ENCODE data around the gene AMBRA1.
"Not testable (repeated sequence)": the region's sequence is repeated elsewhere in the genome, so short reads cannot be mapped to it uniquely, and the experiment has no call there.

AMBRA1 gene

GRCh38 chr11:46519351-46519750 is 74.5 kb downstream of the AMBRA1 start:
- Mint-ChIP-seq H3K27ac (peak overlapping the region; percentile 23), H3K36me3 (no peaks in the 10 kb centered on the region), H3K4me3 (no peak overlapping the region), H3K4me1 (peaks cover 39% of the 10 kb centered on the region), H3K9me3 (no peaks in the 10 kb centered on the region), H3K27me3 (no peaks in the 10 kb centered on the region)

- H3K36me3 Mint-ChIP-seq, H3K27me3 Mint-ChIP-seq, H3K4me3 Mint-ChIP-seq, H3K27ac Mint-ChIP-seq, H3K9me3 Mint-ChIP-seq: not testable (repeated sequence)
- peaks cover 43% of the 10 kb centered on the region for H3K4me1 Mint-ChIP-seq
Observed at GRCh38 chr11:46518928-46519327, 74.9 kb downstream of the AMBRA1 start.

GRCh38 chr11:46514370-46514769 is 79.5 kb downstream of the AMBRA1 start:
- H3K27me3 Mint-ChIP-seq: no peaks in the 10 kb centered on the region
- no peak overlapping the region for H3K4me3 Mint-ChIP-seq
- peaks cover 5% of the 10 kb centered on the region for H3K36me3 Mint-ChIP-seq
- H3K4me1 Mint-ChIP-seq: peaks cover 28% of the 10 kb centered on the region
- peak overlapping the region; percentile 4 for H3K27ac Mint-ChIP-seq
- no peaks in the 10 kb centered on the region for H3K9me3 Mint-ChIP-seq

GRCh38 chr11:46513934-46514342 is 79.9 kb downstream of the AMBRA1 start:
- H3K27ac Mint-ChIP-seq: peak overlapping the region; percentile 4
- H3K9me3 Mint-ChIP-seq: no peaks in the 10 kb centered on the region
- no peaks in the 10 kb centered on the region for H3K27me3 Mint-ChIP-seq
- H3K4me3 Mint-ChIP-seq: no peak overlapping the region
- peaks cover 24% of the 10 kb centered on the region for H3K4me1 Mint-ChIP-seq
- H3K36me3 Mint-ChIP-seq: peaks cover 5% of the 10 kb centered on the region

DNA sequence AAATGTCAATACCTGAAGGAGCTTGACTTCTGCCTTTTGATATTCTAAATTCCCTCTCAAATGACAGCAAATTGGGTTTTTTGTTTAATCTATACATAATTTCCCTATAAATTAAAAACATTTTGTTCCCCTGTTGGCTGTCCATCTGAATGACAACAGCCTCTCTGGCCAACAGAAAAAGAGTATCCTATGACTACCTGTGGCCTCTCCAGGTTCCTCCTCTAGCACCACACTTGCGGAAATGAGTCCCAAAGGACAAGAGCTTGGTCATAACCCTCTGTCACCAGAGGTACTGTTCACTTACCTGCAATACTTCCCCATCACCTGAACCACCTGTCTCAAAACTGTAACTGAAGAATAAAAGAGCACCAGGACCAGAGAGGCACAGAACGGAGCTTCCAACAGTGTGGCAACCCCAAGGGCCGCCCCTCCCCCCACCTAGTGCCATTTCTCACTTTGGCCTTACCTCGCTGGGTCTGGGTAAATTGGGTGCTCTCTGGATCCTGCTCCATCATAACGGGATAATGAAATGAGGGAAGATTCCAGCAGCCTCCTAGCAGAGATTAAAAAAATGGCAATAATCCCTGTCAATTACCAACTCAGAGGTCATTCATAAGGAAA is 81.5 kb downstream of the AMBRA1 start:
- H3K9me3 Mint-ChIP-seq: no peaks in the 10 kb centered on the region
- H3K4me1 Mint-ChIP-seq: peaks cover 19% of the 10 kb centered on the region
- no peaks in the 10 kb centered on the region for H3K27me3 Mint-ChIP-seq
- no peak overlapping the region for H3K27ac Mint-ChIP-seq
- H3K36me3 Mint-ChIP-seq: peaks cover 5% of the 10 kb centered on the region
- H3K4me3 Mint-ChIP-seq: no peak overlapping the region

- Mint-ChIP-seq H3K4me3 (no peak overlapping the region), H3K27me3 (no peaks in the 10 kb centered on the region), H3K4me1 (peaks cover 23% of the 10 kb centered on the region), H3K27ac (no peak overlapping the region), H3K9me3 (no peaks in the 10 kb centered on the region), H3K36me3 (peaks cover 9% of the 10 kb centered on the region)
Observed at GRCh38 chr11:46511342-46511741, 82.5 kb downstream of the AMBRA1 start.

DNA sequence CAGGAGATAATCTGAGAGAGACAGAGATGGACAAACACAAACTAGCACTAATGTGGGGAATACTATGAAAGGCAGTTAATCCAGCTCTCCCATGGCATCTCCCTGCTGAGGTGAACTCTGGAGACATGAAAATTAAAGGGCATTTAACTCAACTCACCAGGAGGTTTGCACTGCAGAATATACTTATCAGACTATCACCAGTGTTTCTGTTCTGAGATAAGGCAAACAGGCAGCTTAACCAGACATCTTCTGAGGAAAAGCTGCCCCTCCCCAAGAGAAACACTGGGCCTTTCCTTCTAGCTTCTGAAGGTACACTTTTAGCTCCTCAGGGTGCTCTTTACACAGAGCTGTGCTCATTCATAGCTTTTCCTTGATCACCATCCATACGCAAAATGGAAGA is 85.5 kb downstream of the AMBRA1 start:
- Mint-ChIP-seq H3K27me3 (no peaks in the 10 kb centered on the region), H3K4me3 (no peak overlapping the region), H3K27ac (no peak overlapping the region), H3K9me3 (no peaks in the 10 kb centered on the region), H3K4me1 (peaks cover 23% of the 10 kb centered on the region), H3K36me3 (peaks cover 13% of the 10 kb centered on the region)

GRCh38 chr11:46506483-46506791 is 87.4 kb downstream of the AMBRA1 start:
- H3K4me1 Mint-ChIP-seq: peaks cover 20% of the 10 kb centered on the region
- no peak overlapping the region for H3K4me3 Mint-ChIP-seq
- no peaks in the 10 kb centered on the region for H3K27me3 Mint-ChIP-seq
- no peak overlapping the region for H3K27ac Mint-ChIP-seq
- H3K9me3 Mint-ChIP-seq: no peaks in the 10 kb centered on the region
- peaks cover 11% of the 10 kb centered on the region for H3K36me3 Mint-ChIP-seq

GRCh38 chr11:46505741-46506482 is 87.9 kb downstream of the AMBRA1 start:
- H3K27ac Mint-ChIP-seq: no peak overlapping the region
- H3K27me3 Mint-ChIP-seq: no peaks in the 10 kb centered on the region
- H3K4me3 Mint-ChIP-seq: no peak overlapping the region
- H3K4me1 Mint-ChIP-seq: peaks cover 20% of the 10 kb centered on the region
- H3K9me3 Mint-ChIP-seq: no peaks in the 10 kb centered on the region
- H3K36me3 Mint-ChIP-seq: peaks cover 11% of the 10 kb centered on the region

GRCh38 chr11:46504817-46505613 is 88.8 kb downstream of the AMBRA1 start:
- H3K27ac Mint-ChIP-seq: peak overlapping the region; percentile 79
- no peak overlapping the region for H3K4me3 Mint-ChIP-seq
- peaks cover 26% of the 10 kb centered on the region for H3K4me1 Mint-ChIP-seq
- no peaks in the 10 kb centered on the region for H3K9me3 Mint-ChIP-seq
- H3K36me3 Mint-ChIP-seq: peaks cover 9% of the 10 kb centered on the region
- H3K27me3 Mint-ChIP-seq: no peaks in the 10 kb centered on the region

GRCh38 chr11:46499821-46500220 is 94.0 kb downstream of the AMBRA1 start:
- no peaks in the 10 kb centered on the region for H3K9me3 Mint-ChIP-seq
- no peak overlapping the region for H3K27ac Mint-ChIP-seq
- no peaks in the 10 kb centered on the region for H3K27me3 Mint-ChIP-seq
- no peak overlapping the region for H3K4me3 Mint-ChIP-seq
- H3K36me3 Mint-ChIP-seq: peaks cover 8% of the 10 kb centered on the region
- H3K4me1 Mint-ChIP-seq: peaks cover 21% of the 10 kb centered on the region

DNA sequence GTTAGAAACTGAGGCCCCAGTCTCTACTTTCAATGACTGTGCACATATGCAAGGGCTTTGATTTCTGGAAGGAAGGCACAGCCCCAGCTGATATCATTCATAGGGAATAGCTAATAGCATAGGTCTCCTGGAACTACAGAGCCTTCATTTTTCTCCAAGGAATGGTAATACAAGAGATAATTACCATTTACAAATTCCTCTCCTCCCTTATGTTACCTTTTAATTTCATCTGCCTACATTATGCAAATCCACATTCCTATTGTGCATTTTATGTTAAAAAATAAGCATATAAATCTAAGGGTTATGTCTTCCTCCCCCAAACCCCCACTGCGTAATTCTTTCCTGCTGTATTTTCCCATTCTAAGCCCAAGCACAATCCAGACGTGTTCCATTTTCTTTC is 94.9 kb downstream of the AMBRA1 start:
- Mint-ChIP-seq H3K36me3 (peaks cover 10% of the 10 kb centered on the region), H3K27me3 (no peaks in the 10 kb centered on the region), H3K9me3 (no peaks in the 10 kb centered on the region), H3K27ac (no peak overlapping the region), H3K4me3 (no peak overlapping the region), H3K4me1 (peaks cover 19% of the 10 kb centered on the region)

GRCh38 chr11:46498179-46498578 is 95.6 kb downstream of the AMBRA1 start:
- peaks cover 19% of the 10 kb centered on the region for H3K4me1 Mint-ChIP-seq
- H3K27me3 Mint-ChIP-seq: no peaks in the 10 kb centered on the region
- H3K4me3 Mint-ChIP-seq: no peak overlapping the region
- peaks cover 10% of the 10 kb centered on the region for H3K36me3 Mint-ChIP-seq
- H3K9me3 Mint-ChIP-seq: no peaks in the 10 kb centered on the region
- no peak overlapping the region for H3K27ac Mint-ChIP-seq

- H3K27ac Mint-ChIP-seq: no peak overlapping the region
- H3K9me3 Mint-ChIP-seq: no peaks in the 10 kb centered on the region
- H3K27me3 Mint-ChIP-seq: no peaks in the 10 kb centered on the region
- H3K4me3 Mint-ChIP-seq: no peak overlapping the region
- peaks cover 18% of the 10 kb centered on the region for H3K4me1 Mint-ChIP-seq
- H3K36me3 Mint-ChIP-seq: peaks cover 8% of the 10 kb centered on the region
Observed at GRCh38 chr11:46497498-46497897, 96.3 kb downstream of the AMBRA1 start.

DNA sequence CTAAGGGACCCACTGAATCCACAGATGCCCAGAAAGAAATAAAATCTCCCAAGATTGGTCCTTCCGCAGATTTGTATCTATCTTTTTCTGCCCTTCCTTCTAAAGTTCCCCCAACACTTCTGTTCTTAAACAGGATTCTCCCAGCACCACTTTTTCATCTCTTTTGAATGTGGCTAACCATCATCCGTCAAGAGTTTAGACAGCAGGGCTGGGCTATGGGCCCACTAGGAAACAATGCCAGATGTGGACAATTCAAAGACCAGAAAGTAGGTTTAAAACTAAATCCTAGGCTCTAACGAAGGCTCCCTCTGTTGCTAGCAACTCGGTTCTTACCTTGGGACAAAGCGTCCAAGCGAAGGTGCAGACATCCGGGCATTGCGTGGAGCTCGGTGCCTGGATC is 100.0 kb downstream of the AMBRA1 start:
- Mint-ChIP-seq H3K4me3 (no peak overlapping the region), H3K4me1 (peaks cover 17% of the 10 kb centered on the region), H3K36me3 (peaks cover 10% of the 10 kb centered on the region), H3K9me3 (no peaks in the 10 kb centered on the region), H3K27me3 (no peaks in the 10 kb centered on the region), H3K27ac (no peak overlapping the region)

- Mint-ChIP-seq H3K36me3 (peaks cover 8% of the 10 kb centered on the region), H3K27ac (no peak overlapping the region)
Observed at GRCh38 chr11:46492532-46492931, 101.3 kb downstream of the AMBRA1 start.

More at GRCh38 chr11:46492532-46492931, 101.3 kb downstream of the AMBRA1 start:
- no peaks in the 10 kb centered on the region for H3K9me3 Mint-ChIP-seq
- no peak overlapping the region for H3K4me3 Mint-ChIP-seq
- peaks cover 17% of the 10 kb centered on the region for H3K4me1 Mint-ChIP-seq
- no peaks in the 10 kb centered on the region for H3K27me3 Mint-ChIP-seq

Measured in activated naive CD4-positive, alpha-beta T cell treated with anti-CD3 and anti-CD28 coated beads, Interleukin-2, amount 50 U/mL, for 24 hours (primary cell).